ENCODE data around the gene RNASEH1.

RNASEH1 gene

DNA sequence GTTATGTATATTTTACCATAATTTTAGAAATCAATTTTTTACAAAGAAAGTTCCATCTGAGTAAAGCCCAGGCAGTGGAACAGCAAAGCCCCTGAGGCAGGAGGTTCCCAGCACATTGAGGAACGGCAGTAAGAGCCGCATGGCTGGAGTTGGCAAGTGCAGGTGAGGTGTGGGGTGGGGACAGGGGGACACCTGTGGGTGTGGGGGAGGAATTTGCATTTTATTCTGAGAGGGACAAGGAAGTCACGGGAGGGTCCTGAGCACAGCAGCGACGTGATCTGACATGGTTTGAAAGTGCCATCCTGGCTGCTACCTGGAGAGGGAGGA lies 22.7 kb downstream of the RNASEH1 start:
- H3K27ac ChIP-seq, result no peak overlapping the region
- TF ChIP-seq, protein P1, sequence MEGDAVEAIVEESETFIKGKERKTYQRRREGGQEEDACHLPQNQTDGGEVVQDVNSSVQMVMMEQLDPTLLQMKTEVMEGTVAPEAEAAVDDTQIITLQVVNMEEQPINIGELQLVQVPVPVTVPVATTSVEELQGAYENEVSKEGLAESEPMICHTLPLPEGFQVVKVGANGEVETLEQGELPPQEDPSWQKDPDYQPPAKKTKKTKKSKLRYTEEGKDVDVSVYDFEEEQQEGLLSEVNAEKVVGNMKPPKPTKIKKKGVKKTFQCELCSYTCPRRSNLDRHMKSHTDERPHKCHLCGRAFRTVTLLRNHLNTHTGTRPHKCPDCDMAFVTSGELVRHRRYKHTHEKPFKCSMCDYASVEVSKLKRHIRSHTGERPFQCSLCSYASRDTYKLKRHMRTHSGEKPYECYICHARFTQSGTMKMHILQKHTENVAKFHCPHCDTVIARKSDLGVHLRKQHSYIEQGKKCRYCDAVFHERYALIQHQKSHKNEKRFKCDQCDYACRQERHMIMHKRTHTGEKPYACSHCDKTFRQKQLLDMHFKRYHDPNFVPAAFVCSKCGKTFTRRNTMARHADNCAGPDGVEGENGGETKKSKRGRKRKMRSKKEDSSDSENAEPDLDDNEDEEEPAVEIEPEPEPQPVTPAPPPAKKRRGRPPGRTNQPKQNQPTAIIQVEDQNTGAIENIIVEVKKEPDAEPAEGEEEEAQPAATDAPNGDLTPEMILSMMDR (IDR thresholded peaks at IDR 0.05), result no peak
- no peak for TF ChIP-seq ZFX (IDR thresholded peaks at IDR 0.05; ENCODE audit: borderline replicate concordance)

DNA sequence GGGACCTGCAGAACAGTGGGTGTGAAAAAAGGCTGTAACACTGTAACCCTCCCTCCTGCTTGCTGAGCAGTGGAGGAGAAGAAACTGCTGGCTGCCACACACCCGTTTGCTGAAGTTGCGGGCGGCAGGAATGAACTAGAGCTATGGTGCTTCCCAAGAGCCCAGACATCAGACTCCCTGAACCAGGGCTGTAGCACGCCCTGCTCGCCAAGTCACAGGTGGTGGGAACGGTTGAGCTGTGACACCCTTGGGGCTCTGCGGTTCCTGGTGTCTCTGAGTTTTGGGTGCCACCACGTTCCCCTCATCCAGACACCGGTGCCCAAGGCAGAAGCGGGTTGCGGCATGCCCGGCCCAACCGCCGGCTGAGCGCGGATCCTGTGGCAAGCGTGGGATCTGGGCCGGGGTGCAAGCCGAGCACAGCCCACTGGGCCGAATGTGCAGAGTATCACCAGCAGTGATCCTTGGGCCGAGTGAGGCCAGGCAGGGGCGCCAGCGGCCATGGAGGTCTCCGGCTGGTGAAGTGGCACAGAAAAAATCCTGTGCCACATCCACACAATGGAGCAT lies 23.8 kb downstream of the RNASEH1 start:
- TF ChIP-seq, protein P1 (IDR thresholded peaks at IDR 0.05), result no peak
- TF ChIP-seq ZFX (IDR thresholded peaks at IDR 0.05; ENCODE audit: borderline replicate concordance), result no peak
- H3K27ac ChIP-seq, result no peak overlapping the region

DNA sequence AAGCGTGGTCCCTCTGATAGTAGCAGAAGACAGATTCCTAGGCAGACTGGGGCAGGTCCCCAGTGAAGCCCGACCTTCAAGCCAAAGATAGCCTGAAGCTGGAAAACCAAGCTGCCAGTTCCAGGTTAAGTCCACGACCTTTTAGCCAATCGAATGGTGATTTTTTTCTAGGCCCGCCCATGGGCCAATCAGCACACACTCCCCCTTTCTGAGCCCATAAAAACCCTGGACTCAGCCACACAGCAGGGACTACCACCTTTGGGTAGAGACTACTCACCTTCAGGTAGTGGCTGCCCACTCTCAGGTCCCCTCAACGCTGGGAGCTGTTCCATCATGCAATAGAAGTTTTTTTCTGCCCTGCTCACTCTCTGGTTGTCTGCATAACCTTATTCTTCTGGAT lies 24.3 kb downstream of the RNASEH1 start:
- TF ChIP-seq, protein P1 (IDR thresholded peaks at IDR 0.05), result no peak
- TF ChIP-seq ZFX (IDR thresholded peaks at IDR 0.05; ENCODE audit: borderline replicate concordance), result no peak

DNA sequence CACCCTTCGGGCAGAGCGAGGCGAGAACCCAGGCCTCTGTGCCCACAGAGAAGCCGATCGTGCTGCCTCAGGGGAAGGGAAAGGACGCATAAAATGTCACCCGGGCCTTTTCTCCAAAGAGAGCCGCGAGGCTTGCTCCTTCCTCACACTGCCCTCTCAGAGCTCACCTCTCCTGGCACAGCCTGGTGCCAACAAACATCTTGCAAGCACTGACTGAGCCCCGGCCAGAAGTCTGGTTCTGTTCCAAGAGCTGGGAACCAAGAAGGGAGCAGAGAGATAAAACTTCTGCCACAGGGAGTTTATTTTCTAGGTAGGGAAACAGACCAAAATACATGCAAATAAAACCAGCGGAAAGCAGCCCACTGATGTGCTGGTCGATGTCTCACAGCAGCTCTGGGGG lies 25.2 kb downstream of the RNASEH1 start:
- no peak for TF ChIP-seq ZFX (IDR thresholded peaks at IDR 0.05; ENCODE audit: borderline replicate concordance)
- TF ChIP-seq, protein P1 (IDR thresholded peaks at IDR 0.05), result no peak
- no peak overlapping the region for H3K27ac ChIP-seq

More for the DNA sequence above, 24.3 kb downstream of the RNASEH1 start:
- no peak overlapping the region for H3K27ac ChIP-seq

DNA sequence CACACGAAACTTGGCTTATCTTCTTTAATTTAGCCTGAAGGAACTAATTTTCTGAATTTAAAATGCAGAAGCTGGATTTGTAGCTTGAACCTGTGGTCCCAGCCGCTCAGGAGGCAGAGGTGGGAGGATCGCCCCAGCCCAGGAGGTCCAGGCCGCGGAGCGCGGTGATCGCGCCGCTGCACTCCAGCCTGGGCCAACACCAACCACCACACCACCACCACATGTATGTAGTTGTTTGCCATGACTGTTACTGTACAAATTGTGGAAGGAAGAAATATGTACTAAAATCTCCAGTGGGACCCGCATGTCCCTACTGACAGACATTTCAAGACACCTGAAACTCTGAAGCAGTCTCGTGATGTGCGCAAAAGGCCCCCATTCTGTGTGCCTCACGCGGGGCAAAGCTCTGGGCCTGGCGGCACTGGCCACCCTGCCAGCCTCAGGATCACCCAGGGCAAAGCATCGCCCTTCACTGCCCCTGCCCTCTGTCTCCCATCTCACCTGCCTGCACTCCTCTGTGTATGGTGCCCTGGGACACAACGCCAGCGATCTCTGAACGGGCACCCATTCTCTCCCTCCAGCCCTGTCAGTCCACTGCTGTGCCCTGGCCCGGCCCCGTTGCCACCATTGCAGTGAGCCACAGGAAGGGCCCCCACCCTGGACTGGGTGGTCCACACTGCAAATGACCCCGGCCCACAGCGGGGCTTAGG lies 28.7 kb downstream of the RNASEH1 start:
- H3K27ac ChIP-seq, result no peak overlapping the region
- TF ChIP-seq, protein P1 (IDR thresholded peaks at IDR 0.05), result no peak
- TF ChIP-seq ZFX (IDR thresholded peaks at IDR 0.05; ENCODE audit: borderline replicate concordance), result no peak

DNA sequence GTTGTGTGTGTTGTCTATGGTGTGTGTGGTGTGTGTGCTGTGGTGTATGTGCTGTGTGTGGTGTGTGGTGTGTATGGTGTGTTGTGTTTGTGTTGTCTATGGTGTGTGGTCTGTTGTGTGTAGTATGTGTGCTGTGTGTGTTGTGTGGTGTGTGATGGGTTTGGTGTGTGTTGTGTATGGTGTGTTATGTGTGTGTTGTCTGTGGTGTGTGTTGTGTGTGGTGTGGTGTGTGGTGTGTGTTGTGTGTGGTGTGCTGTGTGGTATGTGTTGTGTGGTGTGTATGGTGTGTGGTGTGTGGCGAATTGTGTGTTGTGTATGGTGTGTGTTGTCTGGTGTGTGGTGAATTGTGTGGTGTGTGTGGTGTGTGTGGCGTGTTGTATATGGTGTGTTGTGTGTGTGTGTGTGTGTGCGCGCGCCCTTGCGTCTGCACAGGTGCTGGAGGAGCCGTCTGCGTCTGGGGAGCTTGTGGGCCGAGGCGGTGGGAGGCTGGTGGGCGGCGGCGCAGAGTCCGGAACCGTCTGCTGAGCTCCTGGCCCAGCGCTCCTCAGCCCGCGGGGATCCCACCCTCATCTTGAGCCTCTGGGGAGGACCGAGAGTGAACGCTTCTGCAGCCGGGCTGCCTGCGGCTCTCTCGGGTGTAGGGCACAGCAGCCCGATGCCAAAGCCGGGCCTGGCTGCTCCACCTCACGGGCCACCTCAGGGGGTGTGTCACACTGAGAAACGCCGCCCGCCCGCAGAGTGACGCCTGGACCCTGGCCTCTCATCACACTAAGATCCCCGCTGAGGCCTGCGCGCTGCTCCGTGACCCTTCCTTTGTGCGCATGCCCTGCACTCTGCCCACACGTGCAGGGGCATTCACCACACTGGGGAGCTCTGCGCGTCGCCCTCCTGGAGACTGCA lies 30.0 kb downstream of the RNASEH1 start:
- H3K27ac ChIP-seq, result no peak overlapping the region
- no peak for TF ChIP-seq ZFX (IDR thresholded peaks at IDR 0.05; ENCODE audit: borderline replicate concordance)
- TF ChIP-seq, protein P1 (IDR thresholded peaks at IDR 0.05), result no peak
